A673 (cell line): ENCODE measurements around the gene TTLL8. TPM values are rescaled to one million over a fixed set of nuclear protein-coding genes. Genes with fewer than 3 reads are reported as not detected.

Experiments used
- BruUV-seq: library from RNA; stranded (reverse); fragments of 400-500 nt; replicated peaks from 2 replicates; lab custom pipeline; 2021; lab: Mats Ljungman, UMichigan
- CTCF ChIA-PET: fragments of 300-600 bp; sonication (Branson Sonifier 250); formaldehyde crosslinking; loops from one replicate; lab custom pipeline; 2022; ENCODE audit warnings: antibody characterized with exemption; lab: Charles Lee
- POLR2A ChIA-PET: fragments of 300-600 bp; sonication (Branson Sonifier 250); formaldehyde crosslinking; loops from one replicate; lab custom pipeline; 2022; ENCODE audit warnings: antibody characterized with exemption; ENCODE audit not compliant: low non-redundant PET; lab: Charles Lee
- DNase-seq: peaks from one replicate; pipeline ENCODE4 v3.0.0-alpha.2; 2015; ENCODE audit warnings: low spot score
- H3K27ac ChIP-seq: fragments of 200-600 bp; sonication (generic); 2 replicates; pipeline ENCODE4 v1.5.1; 2016; ENCODE audit warnings: mixed run types, low read depth, mild to moderate bottlenecking, mixed read lengths, antibody characterized with exemption, low read length; ENCODE audit not compliant: poor library complexity, severe bottlenecking
- H3K27me3 ChIP-seq: fragments of 200-600 bp; sonication (generic); replicated peaks from 2 replicates; pipeline ENCODE4 v1.6.1; 2017; ENCODE audit warnings: mixed run types, low read depth, mild to moderate bottlenecking, mixed read lengths, antibody characterized with exemption, low read length; ENCODE audit not compliant: insufficient read depth, poor library complexity
- H3K36me3 ChIP-seq: fragments of 200-600 bp; sonication (generic); 2 replicates; pipeline ENCODE4 v1.6.1; 2016; ENCODE audit warnings: mixed run types, mild to moderate bottlenecking, mixed read lengths, antibody characterized with exemption, low read length; ENCODE audit not compliant: insufficient read depth, poor library complexity, severe bottlenecking
- H3K4me1 ChIP-seq: fragments of 200-600 bp; sonication (generic); 2 replicates; pipeline ENCODE4 v1.6.1; 2017; ENCODE audit warnings: mixed run types, mild to moderate bottlenecking, mixed read lengths, antibody characterized with exemption, low read length; ENCODE audit not compliant: insufficient read depth, poor library complexity, severe bottlenecking
- H3K4me3 ChIP-seq: fragments of 200-600 bp; sonication (generic); 2 replicates; pipeline ENCODE4 v1.5.1; 2016; ENCODE audit warnings: low read depth, mixed run types, mild to moderate bottlenecking, mixed read lengths, low read length; ENCODE audit not compliant: poor library complexity, severe bottlenecking
- H3K9me3 ChIP-seq: fragments of 200-600 bp; sonication (generic); 2 replicates; pipeline ENCODE4 v1.6.1; 2016; ENCODE audit warnings: mixed run types, low read depth, mild to moderate bottlenecking, mixed read lengths, antibody characterized with exemption, low read length; ENCODE audit not compliant: poor library complexity, severe bottlenecking
- CTCF ChIP-seq: fragments of 300-800, 200-600 bp; sonication (generic); conservative IDR thresholded peaks from 2 replicates; pipeline ENCODE4 v1.5.1; 2017; ENCODE audit warnings: low read depth, mild to moderate bottlenecking, antibody characterized with exemption, low read length, moderate library complexity, mixed read lengths
- EZH2 ChIP-seq: fragments of 200-600 bp; sonication (generic); IDR thresholded peaks from 2 replicates; pipeline ENCODE4 v1.6.1; 2017; ENCODE audit warnings: borderline replicate concordance, low read depth, mild to moderate bottlenecking, mixed read lengths, antibody characterized with exemption, low read length; ENCODE audit not compliant: poor library complexity, severe bottlenecking
- intact Hi-C: fragments of 100-400 bp; cut with micrococcal nuclease; formaldehyde crosslinking; loops from one replicate; pipeline ENCODE4 v1.10.0; 2022; ENCODE audit not compliant: unreplicated experiment
- total RNA-seq: library from RNA; stranded (reverse); gene quantifications from 2 replicates; pipeline ENCODE4 v1.2.3, GENCODE V29; 2021

Gene TTLL8
- total RNA-seq, 1 experiment from 2014 or later, result not detected

- Histone ChIP-seq H3K36me3 (no peaks in the 10 kb centered on the region), H3K9me3 (no peaks in the 10 kb centered on the region), H3K27me3 (no peaks in the 10 kb centered on the region), H3K27ac (no peak overlapping the region), H3K4me1 (no peaks in the 10 kb centered on the region), H3K4me3 (no peak overlapping the region)
- BruUV-seq, result no TSS peak
- no peak for DNase-seq
- TF ChIP-seq EZH2, result no peak
- TF ChIP-seq CTCF, result no peak
- CTCF ChIA-PET, result no interaction called here
- intact Hi-C loops, result no loop called here
- POLR2A ChIA-PET, result no interaction called here
Observed at GRCh38 chr22:50098052-50098451, 40.0 kb upstream of the TTLL8 start.

GRCh38 chr22:50092342-50092741 is 34.2 kb upstream of the TTLL8 start:
- intact Hi-C loops, result no loop called here
- no TSS peak for BruUV-seq
- ChIA-PET CTCF (no interaction called here), POLR2A (no interaction called here)
- H3K27me3 ChIP-seq, result no peaks in the 10 kb centered on the region
- no peak overlapping the region for H3K4me3 ChIP-seq
- TF ChIP-seq CTCF, result no peak
- no peak for TF ChIP-seq EZH2
- H3K27ac ChIP-seq, result no peak overlapping the region
- DNase-seq, result no peak
- H3K36me3 ChIP-seq, result no peaks in the 10 kb centered on the region
- H3K9me3 ChIP-seq, result no peaks in the 10 kb centered on the region
- H3K4me1 ChIP-seq, result no peaks in the 10 kb centered on the region

DNA sequence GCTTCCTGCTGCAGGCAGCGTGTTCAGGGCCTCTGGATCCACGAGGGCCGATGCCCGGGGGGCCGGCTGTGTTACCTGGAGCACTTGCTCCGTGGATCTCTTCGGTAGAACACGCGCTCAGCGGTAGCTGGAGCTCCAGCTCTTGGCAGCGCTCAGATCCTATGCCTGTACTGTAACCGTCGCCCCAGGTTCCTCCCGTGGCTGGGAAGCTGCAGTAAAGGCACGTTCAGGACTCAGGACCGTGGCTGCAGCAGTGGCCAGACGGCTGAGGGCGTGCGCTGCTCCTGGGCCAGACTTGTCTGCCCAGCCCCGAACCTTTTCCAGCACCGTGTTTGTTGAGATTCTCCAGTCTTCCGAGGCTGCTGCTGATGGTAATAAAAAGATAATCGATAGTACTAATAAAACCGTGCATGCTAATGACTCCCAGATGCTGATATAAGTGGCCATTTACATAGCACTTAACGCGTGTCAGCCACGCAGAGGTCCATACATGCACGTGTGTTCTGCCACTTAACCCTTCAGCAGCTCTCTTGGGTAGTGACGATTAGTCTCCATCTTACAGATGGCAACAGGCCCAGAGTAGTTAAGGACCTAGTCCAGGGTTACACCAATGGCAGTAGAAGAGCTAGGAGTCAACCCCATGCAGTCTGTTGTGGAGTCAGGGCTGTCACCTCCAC is 33.1 kb upstream of the TTLL8 start:
- Histone ChIP-seq H3K9me3 (no peaks in the 10 kb centered on the region), H3K4me3 (no peak overlapping the region), H3K4me1 (no peaks in the 10 kb centered on the region), H3K27ac (no peak overlapping the region), H3K27me3 (no peaks in the 10 kb centered on the region), H3K36me3 (no peaks in the 10 kb centered on the region)
- DNase-seq, result no peak
- no peak for TF ChIP-seq EZH2
- TF ChIP-seq CTCF, result no peak
- no TSS peak for BruUV-seq
- ChIA-PET CTCF (no interaction called here), POLR2A (no interaction called here)
- intact Hi-C loops, result no loop called here
